ENCODE data around the gene RPL38.

RPL38 gene

GRCh38 chr17:74215342-74215727 is 11.9 kb downstream of the RPL38 start:
- H3K9ac ChIP-seq (ENCODE audit: low read depth in 1 of 2, low read length in 2 of 2): no peak overlapping the region
- H3K27ac ChIP-seq (ENCODE audit: low read depth in 2 of 2, low read length in 2 of 2): no peak overlapping the region
- no peak overlapping the region for H3K4me3 ChIP-seq (ENCODE audit: low read length in 2 of 2)
- peaks cover 16 to 28% of the 10 kb centered on the region in 2 donors for H3K4me1 ChIP-seq (ENCODE audit: control insufficient read depth in 2 of 2, insufficient read depth in 2 of 2, low read length in 2 of 2)
- peaks cover 0 to under 1% of the 10 kb centered on the region in 2 donors for H3K36me3 ChIP-seq (ENCODE audit: control insufficient read depth in 2 of 2, insufficient read depth in 2 of 2, low read length in 2 of 2)
- H3K27me3 ChIP-seq (ENCODE audit: control insufficient read depth in 2 of 2, insufficient read depth in 2 of 2, low read length in 2 of 2): peaks cover 7 to 8% of the 10 kb centered on the region in 2 donors
- H3K9me3 ChIP-seq (ENCODE audit: control insufficient read depth in 2 of 2, low read length in 2 of 2): no peaks in the 10 kb centered on the region

GRCh38 chr17:74216505-74216904 is 13.0 kb downstream of the RPL38 start:
- peaks cover 7 to 8% of the 10 kb centered on the region in 2 donors for H3K27me3 ChIP-seq (ENCODE audit: control insufficient read depth in 2 of 2, insufficient read depth in 2 of 2, low read length in 2 of 2)
- H3K27ac ChIP-seq (ENCODE audit: low read depth in 2 of 2, low read length in 2 of 2): no peak overlapping the region

GRCh38 chr17:74217037-74217730 is 13.7 kb downstream of the RPL38 start:
- Histone ChIP-seq H3K27me3 (ENCODE audit: control insufficient read depth in 2 of 2, insufficient read depth in 2 of 2, low read length in 2 of 2) (peaks cover 7 to 8% of the 10 kb centered on the region in 2 donors), H3K36me3 (ENCODE audit: control insufficient read depth in 2 of 2, insufficient read depth in 2 of 2, low read length in 2 of 2) (no peaks in the 10 kb centered on the region), H3K9me3 (ENCODE audit: control insufficient read depth in 2 of 2, low read length in 2 of 2) (no peaks in the 10 kb centered on the region), H3K4me3 (ENCODE audit: low read length in 2 of 2) (no peak overlapping the region), H3K9ac (ENCODE audit: low read depth in 1 of 2, low read length in 2 of 2) (no peak overlapping the region), H3K4me1 (ENCODE audit: control insufficient read depth in 2 of 2, insufficient read depth in 2 of 2, low read length in 2 of 2) (peaks cover 6 to 14% of the 10 kb centered on the region in 2 donors), H3K27ac (ENCODE audit: low read depth in 2 of 2, low read length in 2 of 2) (no peak overlapping the region)

More at GRCh38 chr17:74216505-74216904, 13.0 kb downstream of the RPL38 start:
- Histone ChIP-seq H3K36me3 (ENCODE audit: control insufficient read depth in 2 of 2, insufficient read depth in 2 of 2, low read length in 2 of 2) (no peaks in the 10 kb centered on the region), H3K4me3 (ENCODE audit: low read length in 2 of 2) (no peak overlapping the region), H3K4me1 (ENCODE audit: control insufficient read depth in 2 of 2, insufficient read depth in 2 of 2, low read length in 2 of 2) (peaks cover 11 to 19% of the 10 kb centered on the region in 2 donors), H3K9ac (ENCODE audit: low read depth in 1 of 2, low read length in 2 of 2) (no peak overlapping the region), H3K9me3 (ENCODE audit: control insufficient read depth in 2 of 2, low read length in 2 of 2) (no peaks in the 10 kb centered on the region)

GRCh38 chr17:74217888-74218287 is 14.4 kb downstream of the RPL38 start:
- Histone ChIP-seq H3K27ac (ENCODE audit: low read depth in 2 of 2, low read length in 2 of 2) (no peak overlapping the region), H3K9me3 (ENCODE audit: control insufficient read depth in 2 of 2, low read length in 2 of 2) (no peaks in the 10 kb centered on the region), H3K36me3 (ENCODE audit: control insufficient read depth in 2 of 2, insufficient read depth in 2 of 2, low read length in 2 of 2) (no peaks in the 10 kb centered on the region), H3K27me3 (ENCODE audit: control insufficient read depth in 2 of 2, insufficient read depth in 2 of 2, low read length in 2 of 2) (peaks cover 4 to 8% of the 10 kb centered on the region in 2 donors), H3K4me1 (ENCODE audit: control insufficient read depth in 2 of 2, insufficient read depth in 2 of 2, low read length in 2 of 2) (peaks cover 6 to 8% of the 10 kb centered on the region in 2 donors), H3K4me3 (ENCODE audit: low read length in 2 of 2) (no peak overlapping the region), H3K9ac (ENCODE audit: low read depth in 1 of 2, low read length in 2 of 2) (no peak overlapping the region)

DNA sequence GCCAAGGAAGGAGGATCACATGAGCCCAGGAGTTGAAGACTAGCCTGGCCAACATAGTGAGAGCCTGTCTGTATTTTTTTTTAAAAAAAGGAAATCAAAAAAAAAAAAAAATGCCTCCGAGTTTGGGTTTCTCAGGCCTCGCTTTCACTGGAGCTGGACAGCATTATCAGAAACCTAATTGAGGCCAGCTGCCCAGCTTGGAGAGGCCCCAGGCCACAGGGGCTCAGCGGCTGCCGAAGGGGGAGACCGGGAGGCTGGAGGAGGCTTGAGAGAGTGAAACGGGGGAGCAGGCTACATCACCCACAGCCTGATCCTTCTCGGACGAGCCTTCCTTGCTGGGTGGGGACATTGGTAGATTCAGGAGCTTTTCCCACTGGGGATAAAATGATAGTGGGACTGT is 15.0 kb downstream of the RPL38 start:
- no peak overlapping the region for H3K9ac ChIP-seq (ENCODE audit: low read depth in 1 of 2, low read length in 2 of 2)
- no peaks in the 10 kb centered on the region for H3K9me3 ChIP-seq (ENCODE audit: control insufficient read depth in 2 of 2, low read length in 2 of 2)
- no peak overlapping the region for H3K4me3 ChIP-seq (ENCODE audit: low read length in 2 of 2)
- H3K4me1 ChIP-seq (ENCODE audit: control insufficient read depth in 2 of 2, insufficient read depth in 2 of 2, low read length in 2 of 2): peaks cover 6 to 7% of the 10 kb centered on the region in 2 donors
- H3K27me3 ChIP-seq (ENCODE audit: control insufficient read depth in 2 of 2, insufficient read depth in 2 of 2, low read length in 2 of 2): peaks cover 4 to 8% of the 10 kb centered on the region in 2 donors
- no peaks in the 10 kb centered on the region for H3K36me3 ChIP-seq (ENCODE audit: control insufficient read depth in 2 of 2, insufficient read depth in 2 of 2, low read length in 2 of 2)
- H3K27ac ChIP-seq (ENCODE audit: low read depth in 2 of 2, low read length in 2 of 2): no peak overlapping the region

DNA sequence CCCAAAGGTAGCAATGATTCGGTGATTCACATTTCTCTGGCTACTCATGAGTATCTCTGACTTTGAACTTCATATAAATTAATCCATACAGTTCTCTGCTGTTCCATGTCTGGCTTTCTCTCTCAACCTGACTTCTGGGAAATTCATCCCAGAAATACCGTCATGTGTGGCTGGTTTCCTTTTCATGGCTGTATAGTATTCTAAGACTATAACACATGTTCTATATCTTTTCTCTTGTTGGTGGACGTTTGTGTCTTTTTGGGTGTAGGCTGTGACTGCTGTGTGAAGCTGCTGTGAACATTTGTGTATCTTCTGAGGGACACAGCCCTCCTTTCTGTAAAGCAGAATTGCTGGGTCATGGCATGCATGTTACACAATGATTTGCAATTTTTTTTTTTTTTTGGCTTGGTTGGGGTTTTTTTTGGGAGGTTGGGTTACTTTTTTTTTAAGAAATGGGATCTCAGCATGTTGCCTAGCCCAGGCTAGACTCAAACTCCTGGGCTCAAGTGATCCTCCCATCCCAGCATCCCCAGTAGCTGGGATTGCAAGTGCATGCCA is 16.2 kb downstream of the RPL38 start:
- Histone ChIP-seq H3K4me3 (ENCODE audit: low read length in 2 of 2) (no peak overlapping the region), H3K27ac (ENCODE audit: low read depth in 2 of 2, low read length in 2 of 2) (no peak overlapping the region), H3K4me1 (ENCODE audit: control insufficient read depth in 2 of 2, insufficient read depth in 2 of 2, low read length in 2 of 2) (no peaks in the 10 kb centered on the region), H3K27me3 (ENCODE audit: control insufficient read depth in 2 of 2, insufficient read depth in 2 of 2, low read length in 2 of 2) (peaks cover 0 to 2% of the 10 kb centered on the region in 2 donors), H3K9me3 (ENCODE audit: control insufficient read depth in 2 of 2, low read length in 2 of 2) (no peaks in the 10 kb centered on the region), H3K36me3 (ENCODE audit: control insufficient read depth in 2 of 2, insufficient read depth in 2 of 2, low read length in 2 of 2) (no peaks in the 10 kb centered on the region), H3K9ac (ENCODE audit: low read depth in 1 of 2, low read length in 2 of 2) (no peak overlapping the region)

- Histone ChIP-seq H3K9me3 (ENCODE audit: control insufficient read depth in 2 of 2, low read length in 2 of 2) (no peaks in the 10 kb centered on the region), H3K4me3 (ENCODE audit: low read length in 2 of 2) (no peak overlapping the region), H3K4me1 (ENCODE audit: control insufficient read depth in 2 of 2, insufficient read depth in 2 of 2, low read length in 2 of 2) (no peaks in the 10 kb centered on the region), H3K27ac (ENCODE audit: low read depth in 2 of 2, low read length in 2 of 2) (no peak overlapping the region), H3K27me3 (ENCODE audit: control insufficient read depth in 2 of 2, insufficient read depth in 2 of 2, low read length in 2 of 2) (peaks cover 0 to 1% of the 10 kb centered on the region in 2 donors), H3K36me3 (ENCODE audit: control insufficient read depth in 2 of 2, insufficient read depth in 2 of 2, low read length in 2 of 2) (no peaks in the 10 kb centered on the region), H3K9ac (ENCODE audit: low read depth in 1 of 2, low read length in 2 of 2) (no peak overlapping the region)
These were observed 16.7 kb downstream of the RPL38 start for GRCh38 chr17:74220219-74220618.

GRCh38 chr17:74220946-74221818 is 17.7 kb downstream of the RPL38 start:
- no peak overlapping the region for H3K27ac ChIP-seq (ENCODE audit: low read depth in 2 of 2, low read length in 2 of 2)

GRCh38 chr17:74222399-74222798 is 18.9 kb downstream of the RPL38 start:
- no peak overlapping the region for H3K27ac ChIP-seq (ENCODE audit: low read depth in 2 of 2, low read length in 2 of 2)
- no peaks in the 10 kb centered on the region for H3K9me3 ChIP-seq (ENCODE audit: control insufficient read depth in 2 of 2, low read length in 2 of 2)
- no peak overlapping the region for H3K4me3 ChIP-seq (ENCODE audit: low read length in 2 of 2)
- H3K36me3 ChIP-seq (ENCODE audit: control insufficient read depth in 2 of 2, insufficient read depth in 2 of 2, low read length in 2 of 2): no peaks in the 10 kb centered on the region
- H3K27me3 ChIP-seq (ENCODE audit: control insufficient read depth in 2 of 2, insufficient read depth in 2 of 2, low read length in 2 of 2): no peaks in the 10 kb centered on the region
- no peak overlapping the region for H3K9ac ChIP-seq (ENCODE audit: low read depth in 1 of 2, low read length in 2 of 2)
- H3K4me1 ChIP-seq (ENCODE audit: control insufficient read depth in 2 of 2, insufficient read depth in 2 of 2, low read length in 2 of 2): no peaks in the 10 kb centered on the region

More at GRCh38 chr17:74220946-74221818, 17.7 kb downstream of the RPL38 start:
- Histone ChIP-seq H3K36me3 (ENCODE audit: control insufficient read depth in 2 of 2, insufficient read depth in 2 of 2, low read length in 2 of 2) (no peaks in the 10 kb centered on the region), H3K9ac (ENCODE audit: low read depth in 1 of 2, low read length in 2 of 2) (no peak overlapping the region), H3K4me1 (ENCODE audit: control insufficient read depth in 2 of 2, insufficient read depth in 2 of 2, low read length in 2 of 2) (no peaks in the 10 kb centered on the region), H3K9me3 (ENCODE audit: control insufficient read depth in 2 of 2, low read length in 2 of 2) (no peaks in the 10 kb centered on the region), H3K4me3 (ENCODE audit: low read length in 2 of 2) (no peak overlapping the region), H3K27me3 (ENCODE audit: control insufficient read depth in 2 of 2, insufficient read depth in 2 of 2, low read length in 2 of 2) (no peaks in the 10 kb centered on the region)

GRCh38 chr17:74223901-74224300 is 20.4 kb downstream of the RPL38 start:
- Histone ChIP-seq H3K9me3 (ENCODE audit: control insufficient read depth in 2 of 2, low read length in 2 of 2) (no peaks in the 10 kb centered on the region), H3K27ac (ENCODE audit: low read depth in 2 of 2, low read length in 2 of 2) (no peak overlapping the region), H3K36me3 (ENCODE audit: control insufficient read depth in 2 of 2, insufficient read depth in 2 of 2, low read length in 2 of 2) (no peaks in the 10 kb centered on the region), H3K9ac (ENCODE audit: low read depth in 1 of 2, low read length in 2 of 2) (no peak overlapping the region), H3K4me1 (ENCODE audit: control insufficient read depth in 2 of 2, insufficient read depth in 2 of 2, low read length in 2 of 2) (no peaks in the 10 kb centered on the region), H3K27me3 (ENCODE audit: control insufficient read depth in 2 of 2, insufficient read depth in 2 of 2, low read length in 2 of 2) (no peaks in the 10 kb centered on the region), H3K4me3 (ENCODE audit: low read length in 2 of 2) (no peak overlapping the region)

All from mucosa of rectum (tissue), 2 donors.